AG08396 (cell line): ENCODE results near the gene TBC1D14.

ENCODE experiments used
- DNase-seq: peaks from one replicate; pipeline ENCODE4 v3.0.0; 2012; ENCODE audit warnings: low spot score, mixed read lengths

Gene TBC1D14

GRCh38 chr4:7044137-7044930 is 134.7 kb downstream of the TBC1D14 start:
- DNase-seq: peak; percentile 33

- no peak for DNase-seq
These were observed 135.9 kb downstream of the TBC1D14 start for GRCh38 chr4:7045553-7045952.

- DNase-seq: no peak
These were observed 136.6 kb downstream of the TBC1D14 start for GRCh38 chr4:7045961-7046921.

GRCh38 chr4:7046971-7047370 is 137.3 kb downstream of the TBC1D14 start:
- DNase-seq: no peak

- DNase-seq: no peak
These were observed 139.0 kb downstream of the TBC1D14 start for GRCh38 chr4:7048642-7049041.

GRCh38 chr4:7049295-7049694 is 139.7 kb downstream of the TBC1D14 start:
- DNase-seq: no peak

- no peak for DNase-seq
These were observed 140.1 kb downstream of the TBC1D14 start for GRCh38 chr4:7049739-7050138.

- no peak for DNase-seq
These were observed 141.0 kb downstream of the TBC1D14 start for GRCh38 chr4:7050481-7051143.

GRCh38 chr4:7051144-7051495 is 141.5 kb downstream of the TBC1D14 start:
- DNase-seq: no peak

GRCh38 chr4:7051905-7052304 is 142.3 kb downstream of the TBC1D14 start:
- no peak for DNase-seq

- DNase-seq: no peak
These were observed 142.7 kb downstream of the TBC1D14 start for GRCh38 chr4:7052313-7052712.

GRCh38 chr4:7052923-7053715 is 143.5 kb downstream of the TBC1D14 start:
- DNase-seq: no peak

GRCh38 chr4:7054106-7054880 is 144.7 kb downstream of the TBC1D14 start:
- no peak for DNase-seq

GRCh38 chr4:7055111-7055989 is 145.7 kb downstream of the TBC1D14 start:
- DNase-seq: no peak

- no peak for DNase-seq
These were observed 146.3 kb downstream of the TBC1D14 start for GRCh38 chr4:7055990-7056325.

GRCh38 chr4:7058792-7059191 is 149.2 kb downstream of the TBC1D14 start:
- DNase-seq: no peak

GRCh38 chr4:7059662-7060061 is 150.0 kb downstream of the TBC1D14 start:
- DNase-seq: no peak

- no peak for DNase-seq
These were observed 150.9 kb downstream of the TBC1D14 start for GRCh38 chr4:7060346-7061150.

GRCh38 chr4:7061815-7062214 is 152.2 kb downstream of the TBC1D14 start:
- DNase-seq: no peak
